KOPT-K1 (cell line): ENCODE measurements around the gene KIAA0513.

Experiments
- H3K27ac ChIP-seq: fragments of 200-600 bp; sonication (generic); 2 replicates; pipeline ENCODE4 v1.5.1; 2016; ENCODE audit warnings: antibody characterized with exemption, mild to moderate bottlenecking, low read depth, low read length; ENCODE audit not compliant: poor library complexity, severe bottlenecking
- H3K36me3 ChIP-seq: fragments of 200-600 bp; sonication (generic); 2 replicates; pipeline ENCODE4 v1.5.1; 2017; ENCODE audit warnings: antibody characterized with exemption, mild to moderate bottlenecking, low read length, moderate library complexity; ENCODE audit not compliant: insufficient read depth
- H3K9me3 ChIP-seq: fragments of 200-600 bp; sonication (generic); 2 replicates; pipeline ENCODE4 v1.5.1; 2017; ENCODE audit warnings: antibody characterized with exemption, low read length, mild to moderate bottlenecking; ENCODE audit not compliant: insufficient read depth, poor library complexity, severe bottlenecking

KIAA0513 gene, protein sequence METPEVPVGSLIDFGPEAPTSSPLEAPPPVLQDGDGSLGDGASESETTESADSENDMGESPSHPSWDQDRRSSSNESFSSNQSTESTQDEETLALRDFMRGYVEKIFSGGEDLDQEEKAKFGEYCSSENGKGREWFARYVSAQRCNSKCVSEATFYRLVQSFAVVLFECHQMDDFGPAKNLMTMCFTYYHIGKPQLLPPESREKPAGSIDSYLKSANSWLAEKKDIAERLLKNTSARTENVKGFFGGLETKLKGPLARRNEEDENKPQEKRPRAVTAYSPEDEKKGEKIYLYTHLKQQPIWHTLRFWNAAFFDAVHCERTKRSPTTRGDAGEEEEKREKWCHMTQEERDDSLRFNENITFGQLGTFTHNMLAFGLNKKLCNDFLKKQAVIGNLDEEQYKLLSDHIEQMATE

DNA sequence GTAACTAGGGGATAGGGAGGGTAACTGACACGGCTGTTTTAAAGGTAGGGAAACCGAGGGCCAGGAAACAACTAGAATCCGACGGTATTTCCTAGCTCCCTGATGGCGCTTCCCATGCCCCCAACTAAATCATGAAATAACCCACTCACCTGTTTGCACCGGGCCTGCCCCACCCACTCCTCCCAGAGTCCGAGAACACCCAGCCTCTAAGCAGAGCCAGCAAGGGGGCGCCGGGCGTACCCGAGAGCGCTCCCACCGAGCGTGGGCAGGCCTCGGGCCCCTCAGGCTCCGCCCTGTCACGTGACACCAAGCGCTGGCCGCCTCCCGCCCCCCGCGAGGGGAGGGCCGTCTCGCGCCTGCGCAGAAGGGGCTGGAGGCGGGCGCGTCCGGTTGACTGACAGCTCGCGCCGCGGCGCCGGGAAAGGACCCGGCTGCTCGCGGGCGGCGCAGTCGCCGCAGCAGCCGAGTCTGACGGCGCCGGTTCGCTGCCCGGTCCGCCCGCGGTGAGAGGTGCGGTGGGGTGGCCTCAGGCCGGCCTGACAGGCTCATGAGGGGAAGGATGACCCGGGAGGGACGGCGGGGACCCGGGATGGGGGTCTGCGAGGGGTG lies at the start of gene KIAA0513:
TSS of gene KIAA0513 (plus strand) at position 447 of the 609 bp plus-strand sequence. CDS start 39,277 bp downstream, outside the sequence.
- Histone ChIP-seq H3K27ac (peak within 1 kb of the TSS; percentile 52), H3K36me3 (no peaks in the 10 kb centered on the region), H3K9me3 (no peaks in the 10 kb centered on the region)

DNA sequence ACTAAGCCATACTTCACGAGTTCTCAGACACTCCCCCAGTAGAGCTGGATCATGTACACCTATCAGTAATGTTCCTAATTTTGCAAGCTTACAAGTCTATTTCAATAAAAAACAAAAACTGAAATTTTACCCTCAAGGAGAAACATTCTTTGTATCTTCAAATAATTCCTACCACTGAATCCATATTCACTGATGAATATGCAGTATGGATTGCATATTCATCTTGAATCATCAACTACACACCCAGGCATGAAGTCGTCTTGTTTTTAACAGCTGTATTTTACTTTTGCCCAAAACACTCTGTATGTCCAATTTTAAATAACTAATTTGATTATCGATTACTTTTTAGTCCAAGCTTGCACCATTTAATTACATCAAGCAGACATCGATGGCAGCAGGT lies 48.1 kb upstream of the KIAA0513 start:
- H3K9me3 ChIP-seq = no peaks in the 10 kb centered on the region
- H3K27ac ChIP-seq = no peak overlapping the region
- H3K36me3 ChIP-seq = peaks cover 84% of the 10 kb centered on the region

DNA sequence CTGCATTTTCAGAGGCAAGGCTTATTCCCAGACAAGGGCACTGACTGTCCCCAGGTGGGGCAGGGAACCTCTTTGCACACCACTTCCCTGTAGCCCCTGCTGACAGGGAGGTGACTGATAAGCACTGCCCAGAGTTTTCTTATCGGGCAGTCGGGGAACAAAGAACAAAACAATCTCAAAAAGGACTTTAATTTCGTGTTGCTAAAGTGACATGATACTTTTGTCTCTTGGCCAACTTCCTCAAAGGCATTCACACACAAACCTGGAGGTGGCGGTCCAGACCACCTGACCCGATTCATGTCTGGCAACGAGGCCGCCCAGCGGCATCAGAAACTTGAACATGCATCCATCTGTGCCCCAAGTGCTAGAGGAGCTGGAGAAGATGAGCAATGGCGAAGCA lies 45.2 kb upstream of the KIAA0513 start:
- peaks cover 83% of the 10 kb centered on the region for H3K36me3 ChIP-seq
- H3K27ac ChIP-seq = no peak overlapping the region
- H3K9me3 ChIP-seq = no peaks in the 10 kb centered on the region

DNA sequence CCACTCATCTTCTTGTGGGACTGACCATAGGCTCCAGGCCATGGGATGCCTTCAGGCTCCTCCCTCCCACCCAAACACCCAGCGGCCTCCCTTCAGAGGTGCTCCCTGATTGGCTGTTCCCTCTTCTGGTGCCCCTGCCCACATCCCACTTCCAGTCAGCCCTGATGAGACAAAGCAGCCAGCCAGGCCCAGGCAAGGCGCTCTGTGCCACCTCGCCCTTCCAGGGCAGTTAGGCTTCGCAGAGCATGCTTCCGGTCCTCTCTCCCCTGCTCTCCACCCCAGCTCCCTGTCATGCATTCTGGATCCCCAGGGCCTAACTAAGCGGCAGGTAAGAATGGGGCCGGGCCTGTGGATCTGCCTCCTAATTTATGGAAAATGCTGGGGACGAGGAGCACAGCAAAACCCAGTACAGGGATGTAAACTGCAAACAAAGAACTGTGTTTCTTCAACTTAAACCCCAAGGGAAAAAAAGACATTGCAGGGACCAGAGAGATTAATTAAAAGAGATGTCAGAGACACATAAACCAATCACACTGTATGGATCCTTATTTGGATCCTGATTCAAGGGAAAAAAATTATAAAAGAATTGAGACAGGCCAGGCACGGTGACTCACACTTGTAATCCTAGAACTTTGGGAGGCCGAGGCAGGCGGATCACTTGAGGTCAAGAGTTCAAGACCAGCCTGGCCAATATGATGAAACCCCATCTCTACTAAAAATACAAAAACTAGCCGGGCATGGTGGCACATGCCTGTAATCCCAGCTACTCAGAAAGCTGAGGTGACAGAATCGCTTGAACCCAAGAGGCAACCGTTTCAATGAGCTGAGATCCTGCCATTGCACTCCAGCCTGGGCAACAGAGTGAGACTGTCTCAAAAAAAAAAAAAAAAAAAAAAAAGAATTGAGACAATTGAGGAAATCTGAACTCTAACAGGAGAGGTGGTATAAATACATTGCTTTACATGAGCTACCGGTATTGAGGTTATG lies 42.2 kb upstream of the KIAA0513 start:
- H3K27ac ChIP-seq = no peak overlapping the region
- peaks cover 93% of the 10 kb centered on the region for H3K36me3 ChIP-seq
- no peaks in the 10 kb centered on the region for H3K9me3 ChIP-seq

DNA sequence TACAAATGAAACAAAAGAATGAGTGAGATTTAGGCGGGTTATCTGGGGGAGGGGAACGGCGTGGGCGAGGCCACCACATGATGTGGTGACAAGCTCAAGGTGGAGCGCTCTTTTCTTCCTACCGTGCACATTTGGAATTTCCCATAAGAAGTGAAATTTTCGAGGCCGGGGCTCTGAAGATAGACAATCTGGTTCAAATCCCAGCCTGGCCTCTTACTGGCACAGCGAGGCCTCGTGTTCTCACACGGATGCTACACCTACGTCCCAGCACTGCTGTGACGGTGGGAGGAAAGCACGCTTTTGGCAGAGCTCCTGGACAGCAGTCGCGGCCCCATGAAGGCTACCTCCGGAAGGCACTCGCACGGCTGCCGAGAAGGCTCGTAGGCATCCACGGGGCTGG lies 41.5 kb upstream of the KIAA0513 start:
- Histone ChIP-seq H3K36me3 (peaks cover 93% of the 10 kb centered on the region), H3K9me3 (no peaks in the 10 kb centered on the region), H3K27ac (no peak overlapping the region)

DNA sequence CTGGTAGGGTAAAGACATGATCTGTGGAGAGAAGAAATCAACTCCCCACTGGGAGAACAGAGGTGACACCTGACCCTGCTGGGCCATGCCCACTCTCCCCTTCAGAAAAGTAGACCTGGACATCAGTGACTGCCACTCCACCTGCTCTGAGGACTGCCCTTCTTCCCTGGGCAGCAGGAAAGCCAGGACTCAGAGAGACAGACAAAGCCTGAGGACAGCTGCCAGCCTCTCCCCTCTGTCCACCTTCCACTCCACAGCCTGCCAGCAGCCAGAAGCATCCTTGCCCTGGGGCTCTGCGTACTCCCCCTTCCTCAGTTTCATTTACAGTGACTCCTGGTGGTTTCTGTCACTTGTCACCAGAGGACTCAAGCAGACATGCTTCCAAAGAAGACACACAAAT lies 40.7 kb upstream of the KIAA0513 start:
- H3K36me3 ChIP-seq = peaks cover 87% of the 10 kb centered on the region
- H3K9me3 ChIP-seq = no peaks in the 10 kb centered on the region
- no peak overlapping the region for H3K27ac ChIP-seq

DNA sequence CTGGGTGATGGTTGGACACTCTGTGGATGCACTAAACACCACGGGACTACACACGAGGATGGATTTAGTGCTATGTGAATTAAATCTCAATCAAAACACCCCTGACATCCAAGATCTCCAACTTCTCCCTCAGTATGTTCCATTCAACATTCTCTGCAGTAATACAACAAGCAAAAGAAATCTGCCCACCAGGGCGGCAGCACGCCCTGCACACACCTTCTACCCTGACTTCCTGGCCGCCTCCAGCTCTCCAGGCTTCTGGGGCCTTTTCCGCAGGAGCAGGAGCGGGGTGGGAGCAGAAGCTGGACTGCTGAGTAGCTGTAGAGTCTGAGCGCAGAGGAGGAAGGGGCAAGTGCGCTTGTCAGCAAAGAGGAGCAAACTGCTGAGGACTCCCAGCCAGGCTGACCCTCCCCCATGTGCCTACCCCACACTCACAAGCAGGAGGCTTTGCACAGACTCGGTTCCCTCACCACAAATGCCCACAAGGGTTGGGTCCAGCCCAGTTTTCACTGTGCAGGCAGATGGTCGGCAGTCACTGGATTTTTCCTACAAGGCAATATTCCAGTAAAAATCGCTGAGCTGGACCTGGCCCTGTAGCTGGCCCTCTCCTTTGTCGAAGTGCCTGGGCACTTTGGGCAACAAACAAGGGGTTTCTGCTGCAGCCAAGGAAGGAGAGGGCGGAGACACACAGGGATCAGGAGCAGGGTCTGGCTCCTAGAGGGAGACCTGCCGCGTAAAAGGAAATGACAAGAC lies 39.1 kb upstream of the KIAA0513 start:
- Histone ChIP-seq H3K36me3 (peaks cover 87% of the 10 kb centered on the region), H3K27ac (no peak overlapping the region)

DNA sequence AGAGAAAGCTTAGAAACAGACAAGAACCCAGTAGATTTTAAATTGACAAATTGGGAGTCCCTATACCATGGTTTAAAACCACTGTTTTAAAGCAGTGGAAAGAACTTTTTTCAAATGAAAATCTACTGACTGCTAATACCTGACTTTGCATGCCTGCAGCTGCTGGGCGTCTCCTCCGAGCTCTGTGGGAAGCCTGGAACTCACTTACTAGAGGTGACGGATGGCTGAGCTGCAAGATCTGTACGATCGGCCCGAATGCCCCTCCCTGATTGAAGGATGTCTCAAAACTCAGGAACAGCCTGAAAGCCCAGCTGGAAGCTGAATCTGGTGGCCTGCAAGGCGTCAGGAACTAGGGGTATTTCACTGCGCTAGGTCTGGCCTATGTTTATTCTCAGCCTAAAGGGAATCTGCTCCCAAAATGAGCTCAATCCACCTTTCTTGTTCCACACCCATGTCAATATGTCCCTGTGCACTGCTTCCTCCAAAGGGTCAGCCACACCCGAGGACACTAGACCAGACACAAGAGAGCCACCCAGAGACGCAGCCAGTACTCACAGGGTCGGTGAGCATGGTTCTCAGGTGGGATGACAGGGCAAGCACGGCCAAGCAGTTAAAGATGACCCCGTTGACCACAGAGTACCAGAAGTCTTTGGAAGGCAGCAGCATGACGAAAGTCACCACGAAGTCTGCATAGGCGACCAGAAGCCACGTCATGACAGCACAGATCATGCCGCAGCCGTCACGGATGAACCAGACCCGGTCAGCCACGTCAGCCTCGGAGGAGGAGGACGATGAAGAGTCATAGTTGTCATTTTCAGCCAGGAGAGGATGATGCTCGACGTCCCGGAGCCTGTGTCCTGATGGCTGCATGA lies 37.6 kb upstream of the KIAA0513 start:
- Histone ChIP-seq H3K27ac (no peak overlapping the region), H3K36me3 (peaks cover 91% of the 10 kb centered on the region), H3K9me3 (no peaks in the 10 kb centered on the region)

More for the DNA sequence above, 39.1 kb upstream of the KIAA0513 start:
- no peaks in the 10 kb centered on the region for H3K9me3 ChIP-seq

DNA sequence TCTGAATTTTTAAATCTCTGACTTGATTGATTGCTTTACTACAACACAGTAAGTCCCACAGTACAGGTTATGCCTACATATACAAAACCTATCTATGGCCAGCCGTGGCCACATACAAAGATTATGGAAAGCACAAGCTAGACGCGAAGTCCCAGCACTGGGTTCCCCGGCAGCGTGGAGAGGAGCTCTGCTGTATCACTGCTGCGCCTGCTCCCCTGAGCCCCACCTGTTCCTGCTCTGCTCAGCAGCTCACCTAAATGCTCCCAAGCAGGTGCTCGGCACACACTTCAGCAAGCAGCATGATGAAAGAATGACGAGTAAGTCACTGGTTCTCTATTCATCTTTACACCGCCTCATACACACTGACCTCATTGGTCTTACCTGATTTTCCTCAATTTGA lies 36.8 kb upstream of the KIAA0513 start:
- Histone ChIP-seq H3K27ac (no peak overlapping the region), H3K9me3 (no peaks in the 10 kb centered on the region), H3K36me3 (peaks cover 92% of the 10 kb centered on the region)

DNA sequence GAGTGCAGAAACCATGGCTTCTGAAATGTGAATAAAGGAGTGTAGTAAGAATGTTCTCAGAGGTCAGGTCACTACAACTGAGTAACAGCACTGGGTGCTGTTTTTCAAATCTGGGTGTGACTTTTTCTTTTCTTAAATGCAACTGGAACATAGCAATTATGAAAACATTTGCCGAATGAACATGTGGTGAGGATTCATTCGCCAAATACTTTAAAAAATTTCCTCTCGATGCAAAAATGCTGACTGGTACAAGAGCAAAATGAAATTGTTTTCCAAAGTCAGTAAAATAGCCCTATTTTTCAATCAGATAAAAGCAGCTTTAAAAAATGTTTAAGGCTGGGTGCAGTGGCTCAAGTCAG lies 34.9 kb upstream of the KIAA0513 start:
- Histone ChIP-seq H3K9me3 (no peaks in the 10 kb centered on the region), H3K27ac (no peak overlapping the region), H3K36me3 (peaks cover 80% of the 10 kb centered on the region)

DNA sequence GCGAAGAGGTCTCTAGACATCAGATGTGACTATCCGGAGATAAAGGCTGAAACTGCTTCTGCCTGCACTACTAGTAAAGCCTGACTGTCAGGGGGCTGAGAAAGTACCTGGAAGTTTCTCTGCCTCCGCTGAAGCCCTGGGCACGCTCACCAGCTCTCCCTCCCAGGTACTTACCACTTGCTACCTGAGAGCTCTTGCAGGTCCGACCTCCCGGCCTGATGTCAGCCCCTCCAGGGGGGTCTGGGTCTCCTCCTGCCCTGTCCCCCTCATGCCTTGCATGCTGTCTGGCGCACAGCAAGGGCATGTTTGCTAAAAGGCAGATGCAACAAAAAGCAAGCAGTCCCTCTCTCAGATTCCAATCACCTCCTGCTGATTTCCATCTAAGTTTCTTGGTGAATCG lies 33.7 kb upstream of the KIAA0513 start:
- Histone ChIP-seq H3K27ac (no peak overlapping the region), H3K36me3 (peaks cover 68% of the 10 kb centered on the region), H3K9me3 (no peaks in the 10 kb centered on the region)

DNA sequence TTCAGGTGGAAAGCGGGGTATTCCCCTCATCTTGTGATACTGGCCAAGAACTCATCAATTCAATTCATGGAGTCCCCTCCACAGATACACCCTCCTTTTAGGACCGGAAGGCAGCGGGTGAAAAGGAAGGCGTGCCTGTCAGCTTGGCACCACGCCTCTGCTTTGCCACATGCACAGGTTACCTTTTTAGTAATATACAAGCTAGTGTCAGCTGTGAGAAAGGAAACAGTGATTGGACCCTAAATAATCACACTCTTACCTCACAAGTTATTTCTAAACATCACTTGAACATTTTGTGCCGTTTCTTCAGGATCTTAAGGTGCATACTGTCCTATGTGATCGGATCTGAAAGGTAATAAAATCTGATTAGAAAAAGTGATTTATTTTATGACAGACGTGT lies 31.9 kb upstream of the KIAA0513 start:
- peaks cover 56% of the 10 kb centered on the region for H3K36me3 ChIP-seq
- no peaks in the 10 kb centered on the region for H3K9me3 ChIP-seq
- H3K27ac ChIP-seq = no peak overlapping the region

DNA sequence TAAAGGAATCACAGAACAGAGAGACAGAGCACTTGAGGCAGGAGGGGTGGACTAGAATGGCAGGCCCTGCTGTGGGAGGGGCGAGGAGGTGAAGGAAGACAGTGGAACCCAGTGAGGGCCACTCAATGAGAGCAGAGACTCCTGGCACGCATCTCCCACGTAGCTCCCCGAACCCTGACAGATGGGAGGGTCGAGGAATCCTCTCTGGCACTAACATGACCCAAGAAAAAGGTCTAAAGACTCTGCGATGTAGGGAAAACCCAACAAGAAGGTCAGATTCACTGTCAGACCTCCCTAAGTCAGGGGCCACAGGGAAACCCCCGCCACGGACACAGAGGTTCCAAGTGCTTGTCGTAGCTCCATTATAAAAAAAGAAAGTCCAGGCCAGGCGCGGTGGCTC lies 31.2 kb upstream of the KIAA0513 start:
- no peak overlapping the region for H3K27ac ChIP-seq

DNA sequence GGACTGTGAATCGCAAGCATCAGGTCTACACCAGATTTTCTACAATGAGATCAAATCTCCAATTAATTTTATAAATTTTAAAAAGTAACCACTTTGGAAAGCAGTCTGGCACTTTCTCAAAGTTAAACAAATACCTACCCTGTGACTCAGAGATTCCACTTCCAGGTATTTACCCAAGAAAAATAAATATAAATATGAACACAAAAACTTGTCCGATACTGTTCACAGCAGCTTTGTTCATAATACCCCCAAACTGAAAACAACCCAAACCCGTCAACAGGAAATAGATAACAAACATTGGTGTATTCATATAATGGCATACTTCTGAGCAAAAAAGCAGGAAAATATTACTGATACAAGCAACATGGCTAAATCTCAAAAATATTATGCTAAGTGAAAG lies 28.4 kb upstream of the KIAA0513 start:
- no peaks in the 10 kb centered on the region for H3K9me3 ChIP-seq
- H3K36me3 ChIP-seq = peaks cover 29% of the 10 kb centered on the region
- H3K27ac ChIP-seq = no peak overlapping the region

More for the DNA sequence above, 31.2 kb upstream of the KIAA0513 start:
- Histone ChIP-seq H3K36me3 (peaks cover 50% of the 10 kb centered on the region), H3K9me3 (no peaks in the 10 kb centered on the region)
